WTC11 (cell line): ENCODE measurements around the gene MSI2. TPM values are rescaled to one million over a fixed set of nuclear protein-coding genes. Genes with fewer than 3 reads are reported as not detected.

Experiments used
- ATAC-seq: fragments of 200-7000 bp; cut with Tn5 transposase; 2 replicates; pipeline ENCODE4 v1.10.0; 2021; ENCODE audit warnings: mild to moderate bottlenecking, moderate library complexity
- CTCF ChIA-PET: fragments of 300-600 bp; sonication (Branson Sonifier 250); formaldehyde crosslinking; loops from one replicate; lab custom pipeline; 2021; ENCODE audit warnings: antibody characterized with exemption; lab: Charles Lee
- POLR2A ChIA-PET: fragments of 350-600 bp; sonication (Branson Sonifier 250); formaldehyde crosslinking; loops from one replicate; lab custom pipeline; 2021; ENCODE audit warnings: antibody characterized with exemption; lab: Charles Lee
- DNase-seq: peaks from one replicate; pipeline ENCODE4 v3.0.0; 2021; ENCODE audit warnings: low spot score
- H3K27ac Mint-ChIP-seq: 2 replicates; pipeline ENCODE4 v1.8.0; 2021; ENCODE audit warnings: mixed read lengths
- H3K27me3 Mint-ChIP-seq: 2 replicates; pipeline ENCODE4 v1.8.0; 2021; ENCODE audit warnings: low read depth, mild to moderate bottlenecking, moderate library complexity, mixed read lengths
- H3K36me3 Mint-ChIP-seq: 2 replicates; pipeline ENCODE4 v1.8.0; 2021; ENCODE audit warnings: mixed read lengths
- H3K4me1 Mint-ChIP-seq: 2 replicates; pipeline ENCODE4 v1.8.0; 2022; ENCODE audit warnings: mixed read lengths
- H3K4me3 Mint-ChIP-seq: 2 replicates; pipeline ENCODE4 v1.8.0; 2021; ENCODE audit warnings: mild to moderate bottlenecking, moderate library complexity, mixed read lengths
- H3K9me3 Mint-ChIP-seq: 2 replicates; pipeline ENCODE4 v1.8.0; 2021; ENCODE audit warnings: mixed read lengths
- ERG ChIP-seq: fragments of 250-450 bp; sonication (Bioruptor Pico); IDR thresholded peaks from 2 replicates; pipeline ENCODE4 v1.8.0; 2021; ENCODE audit warnings: mild to moderate bottlenecking
- FOXJ3 ChIP-seq: sonication (generic); formaldehyde crosslinking; IDR thresholded peaks from 2 replicates; pipeline ENCODE4 v1.9.0; 2021; ENCODE audit warnings: missing genetic modification reagents, mild to moderate bottlenecking, borderline replicate concordance
- FOXP1 ChIP-seq: sonication (generic); formaldehyde crosslinking; IDR thresholded peaks from 2 replicates; pipeline ENCODE4 v1.8.0; 2022; ENCODE audit warnings: missing genetic modification reagents, mild to moderate bottlenecking, moderate library complexity, borderline replicate concordance
- GTF2I ChIP-seq: fragments of 250-450 bp; sonication (Bioruptor Pico); conservative IDR thresholded peaks from 2 replicates; pipeline ENCODE4 v1.4.0; 2021; ENCODE audit warnings: mild to moderate bottlenecking
- JAZF1 ChIP-seq: fragments of 250-450 bp; sonication (Bioruptor Pico); IDR thresholded peaks from 2 replicates; pipeline ENCODE4 v1.9.0; 2021; ENCODE audit warnings: moderate library complexity, mild to moderate bottlenecking, inconsistent platforms
- NFE2L1 ChIP-seq: sonication (generic); formaldehyde crosslinking; IDR thresholded peaks from 2 replicates; pipeline ENCODE4 v1.8.1; 2023; ENCODE audit warnings: missing genetic modification reagents
- NR2C2 ChIP-seq: sonication (generic); formaldehyde crosslinking; IDR thresholded peaks from 2 replicates; pipeline ENCODE4 v1.8.0; 2022; ENCODE audit warnings: mild to moderate bottlenecking, missing genetic modification reagents
- NR3C1 ChIP-seq: sonication (generic); formaldehyde crosslinking; conservative IDR thresholded peaks from 2 replicates; pipeline ENCODE4 v1.8.1; 2023; ENCODE audit warnings: low read depth, mild to moderate bottlenecking, missing genetic modification reagents
- RELA ChIP-seq: sonication (generic); formaldehyde crosslinking; IDR thresholded peaks from 2 replicates; pipeline ENCODE4 v1.8.1; 2022; ENCODE audit warnings: missing genetic modification reagents, mild to moderate bottlenecking, borderline replicate concordance
- SOX15 ChIP-seq: fragments of 250-450 bp; sonication (Bioruptor Pico); IDR thresholded peaks from 2 replicates; pipeline ENCODE4 v1.9.0; 2021; ENCODE audit warnings: mild to moderate bottlenecking
- STAT6 ChIP-seq: sonication (generic); formaldehyde crosslinking; conservative IDR thresholded peaks from 2 replicates; pipeline ENCODE4 v1.8.1; 2023; ENCODE audit warnings: mild to moderate bottlenecking, low read depth, missing genetic modification reagents, moderate library complexity
- TP53 ChIP-seq: sonication (generic); formaldehyde crosslinking; IDR thresholded peaks from 2 replicates; pipeline ENCODE4 v1.8.1; 2023; ENCODE audit warnings: mild to moderate bottlenecking, missing genetic modification reagents
- ZNF138 ChIP-seq: sonication (generic); formaldehyde crosslinking; conservative IDR thresholded peaks from 2 replicates; pipeline ENCODE4 v1.8.1; 2022; ENCODE audit warnings: mild to moderate bottlenecking, moderate library complexity, missing genetic modification reagents
- ZNF263 ChIP-seq: sonication (generic); formaldehyde crosslinking; IDR thresholded peaks from 2 replicates; pipeline ENCODE4 v1.8.1; 2022; ENCODE audit warnings: low read depth, mild to moderate bottlenecking, moderate library complexity, missing genetic modification reagents
- ZNF425 ChIP-seq: fragments of 250-450 bp; sonication (Bioruptor Pico); conservative IDR thresholded peaks from 2 replicates; pipeline ENCODE4 v1.9.0; 2021; ENCODE audit warnings: mild to moderate bottlenecking
- ZNF532 ChIP-seq: fragments of 250-450 bp; sonication (Bioruptor Pico); IDR thresholded peaks from 2 replicates; pipeline ENCODE4 v1.9.0; 2021; ENCODE audit warnings: mild to moderate bottlenecking, borderline replicate concordance
- ZSCAN18 ChIP-seq: fragments of 250-450 bp; sonication (Bioruptor Pico); IDR thresholded peaks from 2 replicates; pipeline ENCODE4 v2.1.2; 2022; ENCODE audit warnings: mild to moderate bottlenecking, moderate library complexity
- total RNA-seq: library from RNA; stranded (reverse); gene quantifications from 3 replicates; pipeline ENCODE4 v1.2.3, GENCODE V29; 2021

MSI2 gene
- total RNA-seq, 1 experiment from 2014 or later, result 82.1 TPM

- POLR2A ChIA-PET, result no interaction called here
- H3K27me3 Mint-ChIP-seq, result no peaks in the 10 kb centered on the region
- H3K27ac Mint-ChIP-seq, result no peak overlapping the region
- no peaks in the 10 kb centered on the region for H3K9me3 Mint-ChIP-seq
- ATAC-seq, result no peak
- CTCF ChIA-PET, result interaction anchor here (1.8 kb wide), 1 partner anchor 81 kb away, joined by 5 read pairs; no protein-coding TSS in a partner anchor
- no peak for DNase-seq
- H3K4me1 Mint-ChIP-seq, result peaks cover 22% of the 10 kb centered on the region
- peaks cover 11% of the 10 kb centered on the region; the same call in 1 of the 2 replicates for H3K36me3 Mint-ChIP-seq
- H3K4me3 Mint-ChIP-seq, result no peak overlapping the region
- TF ChIP-seq ZNF263 (no peak), ERG (CRISPR knock-in tag) (no peak), JAZF1 (no peak), ZNF138 (CRISPR knock-in tag) (no peak), NR3C1 (no peak), NR2C2 (CRISPR knock-in tag) (no peak), TP53 (no peak), FOXP1 (CRISPR knock-in tag) (no peak), NFE2L1 (no peak), SOX15 (no peak), FOXJ3 (CRISPR knock-in tag) (no peak), GTF2I (no peak), ZNF425 (CRISPR knock-in tag) (no peak), ZNF532 (no peak), STAT6 (CRISPR knock-in tag) (no peak), RELA (CRISPR knock-in tag) (no peak), ZSCAN18 (CRISPR knock-in tag) (no peak)
- TF ChIP-seq, all 79 proteins: peak for 0
Measured at GRCh38 chr17:57324060-57324459, 67.7 kb downstream of the MSI2 start.
